Liver (tissue), 9 donors: ENCODE results near the gene DCUN1D1. TPM values are rescaled to one million over a fixed set of nuclear protein-coding genes. Genes with fewer than 3 reads are reported as not detected.

Experiments used
- DNase-seq: peaks from one replicate; pipeline ENCODE4 v3.0.0-alpha.2; 2017; ENCODE audit warnings: low spot score
- H3K27ac ChIP-seq, 2 donors: one replicate each; pipeline ENCODE4 v1.7.0; 2013; ENCODE audit warnings: inconsistent platforms in 2 of 2, low read length in 2 of 2, control low read depth in 1 of 2, low read depth in 1 of 2, mild to moderate bottlenecking in 1 of 2
- H3K27me3 ChIP-seq, 4 donors: one replicate each; pipeline versions ENCODE4 v1.6.1 to v1.7.0; 2013; ENCODE audit warnings: low read length in 3 of 4, inconsistent platforms in 1 of 4, mild to moderate bottlenecking in 1 of 4, moderate library complexity in 1 of 4; ENCODE audit not compliant: control insufficient read depth in 4 of 4, insufficient read depth in 4 of 4
- H3K36me3 ChIP-seq, 4 donors: one replicate each; pipeline versions ENCODE4 v1.6.1 to v1.7.0; 2013; ENCODE audit warnings: low read length in 3 of 4, mild to moderate bottlenecking in 3 of 4, low read depth in 1 of 4, moderate library complexity in 1 of 4; ENCODE audit not compliant: control insufficient read depth in 4 of 4, insufficient read depth in 3 of 4
- H3K4me1 ChIP-seq, 4 donors: one replicate each; pipeline versions ENCODE4 v1.6.1 to v1.7.0; 2013; ENCODE audit warnings: low read length in 3 of 4, mild to moderate bottlenecking in 3 of 4, moderate library complexity in 1 of 4; ENCODE audit not compliant: control insufficient read depth in 4 of 4, insufficient read depth in 4 of 4
- H3K4me3 ChIP-seq, 3 donors: one replicate each; pipeline versions ENCODE4 v1.6.1 to v1.7.0; 2013; ENCODE audit warnings: low read length in 3 of 3, control low read depth in 1 of 3, low read depth in 1 of 3, mild to moderate bottlenecking in 1 of 3
- H3K9ac ChIP-seq, 2 donors: one replicate each; pipeline ENCODE4 v1.7.0; 2013; ENCODE audit warnings: low read length in 2 of 2, mild to moderate bottlenecking in 2 of 2, moderate library complexity in 2 of 2, control low read depth in 1 of 2, low read depth in 1 of 2
- H3K9me3 ChIP-seq, 4 donors: one replicate each; pipeline versions ENCODE4 v1.6.1 to v1.7.0; 2013; ENCODE audit warnings: low read length in 3 of 4; ENCODE audit not compliant: control insufficient read depth in 4 of 4
- EGR1 ChIP-seq, 2 donors: IDR thresholded peaks; 2 replicates each; pipeline ENCODE4 v1.6.1; 2016 to 2018; ENCODE audit warnings: antibody characterized with exemption in 2 of 2, low read depth in 2 of 2
- FOXA1 ChIP-seq: IDR thresholded peaks from 2 replicates; pipeline ENCODE4 v1.6.1; 2016; ENCODE audit warnings: antibody characterized with exemption
- FOXA2 ChIP-seq: IDR thresholded peaks from 2 replicates; pipeline ENCODE4 v1.6.1; 2016; ENCODE audit warnings: antibody characterized with exemption
- GABPA ChIP-seq, 2 donors: IDR thresholded peaks in 1 of 2; conservative IDR thresholded peaks in 1 of 2; 2 replicates each; pipeline ENCODE4 v1.6.1; 2016; ENCODE audit warnings: antibody characterized with exemption in 2 of 2, mild to moderate bottlenecking in 1 of 2, moderate library complexity in 1 of 2
- HNF4A ChIP-seq, 2 donors: conservative IDR thresholded peaks; 2 replicates each; pipeline ENCODE4 v1.6.1; 2016; ENCODE audit warnings: antibody characterized with exemption in 2 of 2, mild to moderate bottlenecking in 2 of 2
- HNF4G ChIP-seq: IDR thresholded peaks from 2 replicates; pipeline ENCODE4 v1.6.1; 2016; ENCODE audit warnings: antibody characterized with exemption
- NR2F2 ChIP-seq: IDR thresholded peaks from 2 replicates; pipeline ENCODE4 v1.6.1; 2016; ENCODE audit warnings: antibody characterized with exemption
- SP1 ChIP-seq: IDR thresholded peaks from 2 replicates; pipeline ENCODE4 v1.6.1; 2018; ENCODE audit warnings: antibody characterized with exemption, mild to moderate bottlenecking
- TAF1 ChIP-seq: conservative IDR thresholded peaks from 2 replicates; pipeline ENCODE4 v1.6.1; 2016; ENCODE audit warnings: antibody characterized with exemption, mild to moderate bottlenecking
- WGBS: extraction: QIAGEN DNeasy Blood & Tissue Kit; methylation state at CpG from one replicate; pipeline ENCODE4 v1.1.7; 2013; 5-methylcytosine and 5-hydroxymethylcytosine counted together
- polyA plus RNA-seq, 2 donors: library from polyadenylated mRNA; stranded (reverse) in 1 of 2; unstranded in 1 of 2; fragments of 200-250 nt in 1 of 2; fragments of >200 nt in 1 of 2; fragmentation: Nextera tagmentation in 1 of 2; extraction: Ambion mirVana in 1 of 2; gene quantifications; one replicate each; pipeline versions ENCODE4 v1.2.1 to v1.2.3, GENCODE V29; 2013 to 2015
- total RNA-seq, 2 donors: library from RNA; depleted of rRNA; stranded (reverse); fragments of >200 nt; gene quantifications; one replicate each; pipeline ENCODE4 v1.2.3, GENCODE V29; 2014
- TF ChIP-seq, protein P1 (sequence below): IDR thresholded peaks from 2 replicates; pipeline ENCODE4 v1.6.1; 2016; ENCODE audit warnings: antibody characterized with exemption, mild to moderate bottlenecking
- TF ChIP-seq, protein P2 (sequence below): IDR thresholded peaks from 2 replicates; pipeline ENCODE4 v1.6.1; 2016; ENCODE audit warnings: antibody characterized with exemption
- TF ChIP-seq, protein P3 (sequence below): fragments of 150-350 bp; IDR thresholded peaks from 2 replicates; pipeline ENCODE4 v1.5.1; 2017; ENCODE audit warnings: improper control_type of control experiment, low read depth, low read length; ENCODE audit not compliant: missing input control
- TF ChIP-seq, protein P4 (sequence below): IDR thresholded peaks from 2 replicates; pipeline ENCODE4 v1.6.1; 2016; ENCODE audit warnings: antibody characterized with exemption
- donor health status: healthy.
- donor health status: healthy.
- donor health status: healthy.
- donor health status: healthy.
- donor health status: healthy.

Gene DCUN1D1
- total and polyA plus RNA-seq, 4 donors: 9.1 to 56.0 (median 23.5) TPM

DNA sequence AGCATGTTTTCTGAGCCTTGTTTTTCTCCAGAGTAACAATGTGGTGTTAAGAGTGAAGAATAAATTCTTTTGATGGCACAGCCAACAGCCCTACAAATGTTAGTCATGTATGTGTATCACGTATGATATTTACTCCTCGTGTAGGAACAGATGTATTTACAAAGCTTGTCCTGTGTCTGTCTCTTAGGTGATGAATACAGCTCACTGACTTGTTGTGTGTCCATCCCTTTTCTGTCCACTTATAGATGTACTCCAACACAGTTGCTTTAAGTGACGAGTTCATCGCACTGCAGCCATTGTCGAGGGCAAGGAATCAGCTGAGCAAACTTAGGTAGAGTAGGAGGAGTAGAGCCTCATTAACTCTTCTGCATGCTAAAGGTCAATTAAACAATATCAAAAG lies 78.1 kb downstream of the DCUN1D1 start (continued):
- TF ChIP-seq, protein P1, sequence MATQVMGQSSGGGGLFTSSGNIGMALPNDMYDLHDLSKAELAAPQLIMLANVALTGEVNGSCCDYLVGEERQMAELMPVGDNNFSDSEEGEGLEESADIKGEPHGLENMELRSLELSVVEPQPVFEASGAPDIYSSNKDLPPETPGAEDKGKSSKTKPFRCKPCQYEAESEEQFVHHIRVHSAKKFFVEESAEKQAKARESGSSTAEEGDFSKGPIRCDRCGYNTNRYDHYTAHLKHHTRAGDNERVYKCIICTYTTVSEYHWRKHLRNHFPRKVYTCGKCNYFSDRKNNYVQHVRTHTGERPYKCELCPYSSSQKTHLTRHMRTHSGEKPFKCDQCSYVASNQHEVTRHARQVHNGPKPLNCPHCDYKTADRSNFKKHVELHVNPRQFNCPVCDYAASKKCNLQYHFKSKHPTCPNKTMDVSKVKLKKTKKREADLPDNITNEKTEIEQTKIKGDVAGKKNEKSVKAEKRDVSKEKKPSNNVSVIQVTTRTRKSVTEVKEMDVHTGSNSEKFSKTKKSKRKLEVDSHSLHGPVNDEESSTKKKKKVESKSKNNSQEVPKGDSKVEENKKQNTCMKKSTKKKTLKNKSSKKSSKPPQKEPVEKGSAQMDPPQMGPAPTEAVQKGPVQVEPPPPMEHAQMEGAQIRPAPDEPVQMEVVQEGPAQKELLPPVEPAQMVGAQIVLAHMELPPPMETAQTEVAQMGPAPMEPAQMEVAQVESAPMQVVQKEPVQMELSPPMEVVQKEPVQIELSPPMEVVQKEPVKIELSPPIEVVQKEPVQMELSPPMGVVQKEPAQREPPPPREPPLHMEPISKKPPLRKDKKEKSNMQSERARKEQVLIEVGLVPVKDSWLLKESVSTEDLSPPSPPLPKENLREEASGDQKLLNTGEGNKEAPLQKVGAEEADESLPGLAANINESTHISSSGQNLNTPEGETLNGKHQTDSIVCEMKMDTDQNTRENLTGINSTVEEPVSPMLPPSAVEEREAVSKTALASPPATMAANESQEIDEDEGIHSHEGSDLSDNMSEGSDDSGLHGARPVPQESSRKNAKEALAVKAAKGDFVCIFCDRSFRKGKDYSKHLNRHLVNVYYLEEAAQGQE: no peak
- TF ChIP-seq TAF1 (no peak), FOXA1 (no peak)

DNA sequence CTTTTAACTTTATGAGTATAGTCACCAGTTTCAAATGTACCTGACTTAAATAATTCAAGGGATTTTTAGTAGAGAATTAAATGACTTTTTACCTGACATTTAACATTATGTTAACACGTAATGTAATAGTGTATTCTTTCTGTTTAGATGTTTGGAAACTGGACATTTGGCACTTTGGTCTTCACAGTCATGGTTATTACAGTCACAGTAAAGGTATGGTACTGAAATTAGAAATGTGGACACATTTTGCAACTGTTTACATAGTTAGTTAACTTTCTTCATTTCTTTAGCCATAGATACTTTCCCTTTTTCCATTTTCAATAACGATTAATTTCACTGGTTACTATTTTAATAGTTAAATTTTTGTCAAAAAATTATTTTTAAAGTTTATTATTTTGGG lies 83.8 kb downstream of the DCUN1D1 start:
- Histone ChIP-seq H3K27me3 (no peaks in the 10 kb centered on the region), H3K4me1 (peaks cover 0 to 8% (median 2%) of the 10 kb centered on the region in 4 donors), H3K9me3 (no peaks in the 10 kb centered on the region), H3K9ac (peak overlapping the region in 1 of 2 donors; percentile 80), H3K27ac (peak overlapping the region; percentile 78 to 87), H3K4me3 (peak overlapping the region in 1 of 3 donors; percentile 10), H3K36me3 (peaks cover 0 to 14% (median 4%) of the 10 kb centered on the region in 4 donors)
- WGBS: 34% methylated on average over 2 of the region's 2 CpGs
- TF ChIP-seq EGR1 (IDR thresholded peaks at IDR 0.05; ENCODE audit: low read depth in 2 of 2) (no peak), FOXA2 (peak; percentile 14), HNF4A (conservative IDR thresholded peaks at IDR 0.05) (peak in 1 of 2 donors; percentile 24), SP1 (no peak)
- TF ChIP-seq, protein P1: no peak
- TF ChIP-seq, protein P2, sequence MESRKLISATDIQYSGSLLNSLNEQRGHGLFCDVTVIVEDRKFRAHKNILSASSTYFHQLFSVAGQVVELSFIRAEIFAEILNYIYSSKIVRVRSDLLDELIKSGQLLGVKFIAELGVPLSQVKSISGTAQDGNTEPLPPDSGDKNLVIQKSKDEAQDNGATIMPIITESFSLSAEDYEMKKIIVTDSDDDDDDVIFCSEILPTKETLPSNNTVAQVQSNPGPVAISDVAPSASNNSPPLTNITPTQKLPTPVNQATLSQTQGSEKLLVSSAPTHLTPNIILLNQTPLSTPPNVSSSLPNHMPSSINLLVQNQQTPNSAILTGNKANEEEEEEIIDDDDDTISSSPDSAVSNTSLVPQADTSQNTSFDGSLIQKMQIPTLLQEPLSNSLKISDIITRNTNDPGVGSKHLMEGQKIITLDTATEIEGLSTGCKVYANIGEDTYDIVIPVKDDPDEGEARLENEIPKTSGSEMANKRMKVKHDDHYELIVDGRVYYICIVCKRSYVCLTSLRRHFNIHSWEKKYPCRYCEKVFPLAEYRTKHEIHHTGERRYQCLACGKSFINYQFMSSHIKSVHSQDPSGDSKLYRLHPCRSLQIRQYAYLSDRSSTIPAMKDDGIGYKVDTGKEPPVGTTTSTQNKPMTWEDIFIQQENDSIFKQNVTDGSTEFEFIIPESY: no peak
- no peak for DNase-seq

DNA sequence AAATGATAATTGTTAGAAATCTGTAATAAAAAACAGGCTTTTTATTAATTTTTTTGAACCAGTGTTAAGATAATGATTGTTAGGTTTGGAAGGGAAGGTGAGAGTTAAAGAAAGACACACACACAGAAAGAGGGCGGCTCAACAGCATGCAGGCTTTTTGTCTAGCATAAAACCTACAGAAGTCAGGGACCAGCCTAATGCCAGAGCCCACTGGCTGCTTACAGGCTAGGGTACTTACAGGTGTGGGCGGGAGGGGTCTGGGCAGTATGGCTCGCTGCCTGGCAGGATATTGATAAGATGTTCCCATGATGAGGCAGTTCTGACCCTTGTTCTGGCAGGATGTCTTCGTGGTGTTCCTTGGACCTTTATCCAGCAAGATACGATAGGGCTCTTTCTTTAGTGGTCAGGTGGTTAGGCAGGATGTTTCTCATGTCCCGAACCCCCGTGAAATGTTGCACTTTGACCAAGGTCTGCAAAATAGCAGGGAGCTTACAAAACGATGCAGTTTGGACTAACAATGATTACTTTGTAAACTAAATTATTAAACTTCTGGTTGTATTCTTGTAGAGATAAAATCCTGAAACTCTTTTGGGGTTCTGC lies 84.7 kb downstream of the DCUN1D1 start:
- H3K36me3 ChIP-seq: peaks cover 0 to 14% (median 4%) of the 10 kb centered on the region in 4 donors
- H3K4me3 ChIP-seq: peak overlapping the region; percentile 28 to 81 (median 57)
- no peaks in the 10 kb centered on the region for H3K9me3 ChIP-seq
- peaks cover 0 to 13% (median 7%) of the 10 kb centered on the region in 4 donors for H3K4me1 ChIP-seq
- H3K27ac ChIP-seq: peak overlapping the region; percentile 78 to 87
- no peak for DNase-seq
- H3K27me3 ChIP-seq: no peaks in the 10 kb centered on the region
- 23% methylated on average over 8 of the region's 8 CpGs for WGBS
- peak overlapping the region; percentile 57 to 80 for H3K9ac ChIP-seq
- TF ChIP-seq, protein P3, sequence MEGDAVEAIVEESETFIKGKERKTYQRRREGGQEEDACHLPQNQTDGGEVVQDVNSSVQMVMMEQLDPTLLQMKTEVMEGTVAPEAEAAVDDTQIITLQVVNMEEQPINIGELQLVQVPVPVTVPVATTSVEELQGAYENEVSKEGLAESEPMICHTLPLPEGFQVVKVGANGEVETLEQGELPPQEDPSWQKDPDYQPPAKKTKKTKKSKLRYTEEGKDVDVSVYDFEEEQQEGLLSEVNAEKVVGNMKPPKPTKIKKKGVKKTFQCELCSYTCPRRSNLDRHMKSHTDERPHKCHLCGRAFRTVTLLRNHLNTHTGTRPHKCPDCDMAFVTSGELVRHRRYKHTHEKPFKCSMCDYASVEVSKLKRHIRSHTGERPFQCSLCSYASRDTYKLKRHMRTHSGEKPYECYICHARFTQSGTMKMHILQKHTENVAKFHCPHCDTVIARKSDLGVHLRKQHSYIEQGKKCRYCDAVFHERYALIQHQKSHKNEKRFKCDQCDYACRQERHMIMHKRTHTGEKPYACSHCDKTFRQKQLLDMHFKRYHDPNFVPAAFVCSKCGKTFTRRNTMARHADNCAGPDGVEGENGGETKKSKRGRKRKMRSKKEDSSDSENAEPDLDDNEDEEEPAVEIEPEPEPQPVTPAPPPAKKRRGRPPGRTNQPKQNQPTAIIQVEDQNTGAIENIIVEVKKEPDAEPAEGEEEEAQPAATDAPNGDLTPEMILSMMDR: no peak
- TF ChIP-seq, protein P1: peak; percentile 54
- TF ChIP-seq GABPA (IDR thresholded peaks at IDR 0.05 in 1 of 2, conservative IDR thresholded peaks at IDR 0.05 in 1 of 2) (peak in 1 of 2 donors; percentile 28), NR2F2 (no peak), FOXA1 (no peak), HNF4A (conservative IDR thresholded peaks at IDR 0.05) (peak; percentile 93 to 96), HNF4G (peak; percentile 76), SP1 (peak; percentile 80)
- TF ChIP-seq, protein P4, sequence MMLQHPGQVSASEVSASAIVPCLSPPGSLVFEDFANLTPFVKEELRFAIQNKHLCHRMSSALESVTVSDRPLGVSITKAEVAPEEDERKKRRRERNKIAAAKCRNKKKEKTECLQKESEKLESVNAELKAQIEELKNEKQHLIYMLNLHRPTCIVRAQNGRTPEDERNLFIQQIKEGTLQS: no peak
